ENCODE measurements around the gene RTL5.

Gene RTL5

DNA sequence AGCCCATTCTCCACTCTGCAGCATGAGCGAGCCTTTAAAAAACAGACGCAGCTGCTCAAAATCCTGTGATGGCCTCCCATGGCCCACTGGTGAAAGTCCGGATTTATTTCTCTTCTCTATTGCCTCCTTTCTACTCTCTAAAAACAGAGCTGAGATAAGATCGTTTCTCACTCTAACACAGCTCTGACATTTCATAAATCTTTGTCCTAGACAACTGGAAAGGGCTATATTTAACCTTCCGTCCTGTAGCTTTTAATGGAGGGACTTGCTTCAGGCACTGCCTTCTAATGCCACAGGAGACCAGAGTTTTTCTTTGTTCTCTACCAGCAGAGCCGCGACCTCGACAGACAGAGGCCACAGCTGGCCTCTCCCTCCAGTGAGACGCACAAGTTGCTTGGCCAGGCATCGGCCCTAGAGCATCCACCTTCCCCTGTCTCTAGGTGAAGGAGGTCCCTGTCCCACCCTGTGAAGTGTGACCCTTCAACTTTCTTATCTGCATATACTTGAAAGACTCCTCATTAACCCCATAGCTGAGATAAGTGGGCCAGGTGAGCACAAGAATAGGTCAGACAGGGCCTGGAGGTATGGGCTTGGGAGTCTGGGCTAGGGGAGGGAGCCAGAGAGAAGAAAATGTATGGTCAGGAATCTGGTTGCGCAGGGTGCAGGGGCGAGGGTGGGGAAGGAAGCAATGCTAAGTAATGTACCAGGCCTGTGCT, 50.0 kb downstream of the RTL5 start:
- Histone ChIP-seq H3K27me3 (ENCODE audit: insufficient read depth, low read length) (no peaks in the 10 kb centered on the region), H3K9me2 (ENCODE audit: low read depth, low read length) (no peaks in the 10 kb centered on the region), H3K9me3 (ENCODE audit: low read length) (no peaks in the 10 kb centered on the region), H4K20me1 (ENCODE audit: insufficient read depth, low read length) (no peaks in the 10 kb centered on the region), H3K27ac (ENCODE audit: low read depth, low read length, poor library complexity, severe bottlenecking) (no peak overlapping the region), H3K79me2 (ENCODE audit: insufficient read depth, low read length) (no peaks in the 10 kb centered on the region), H3K36me3 (ENCODE audit: insufficient read depth, low read length) (no peaks in the 10 kb centered on the region), H3K4me1 (ENCODE audit: insufficient read depth, low read length, severe bottlenecking) (no peaks in the 10 kb centered on the region), H3K4me2 (ENCODE audit: low read length) (no peak overlapping the region), H3K9ac (ENCODE audit: low read length) (no peak overlapping the region), H2AFZ (ENCODE audit: low read length) (no peak overlapping the region), H3F3A (ENCODE audit: insufficient read depth, low read length) (no peaks in the 10 kb centered on the region), H3K4me3 (ENCODE audit: low read depth, low read length, poor library complexity, severe bottlenecking) (no peak overlapping the region)
- TF ChIP-seq, protein P1, sequence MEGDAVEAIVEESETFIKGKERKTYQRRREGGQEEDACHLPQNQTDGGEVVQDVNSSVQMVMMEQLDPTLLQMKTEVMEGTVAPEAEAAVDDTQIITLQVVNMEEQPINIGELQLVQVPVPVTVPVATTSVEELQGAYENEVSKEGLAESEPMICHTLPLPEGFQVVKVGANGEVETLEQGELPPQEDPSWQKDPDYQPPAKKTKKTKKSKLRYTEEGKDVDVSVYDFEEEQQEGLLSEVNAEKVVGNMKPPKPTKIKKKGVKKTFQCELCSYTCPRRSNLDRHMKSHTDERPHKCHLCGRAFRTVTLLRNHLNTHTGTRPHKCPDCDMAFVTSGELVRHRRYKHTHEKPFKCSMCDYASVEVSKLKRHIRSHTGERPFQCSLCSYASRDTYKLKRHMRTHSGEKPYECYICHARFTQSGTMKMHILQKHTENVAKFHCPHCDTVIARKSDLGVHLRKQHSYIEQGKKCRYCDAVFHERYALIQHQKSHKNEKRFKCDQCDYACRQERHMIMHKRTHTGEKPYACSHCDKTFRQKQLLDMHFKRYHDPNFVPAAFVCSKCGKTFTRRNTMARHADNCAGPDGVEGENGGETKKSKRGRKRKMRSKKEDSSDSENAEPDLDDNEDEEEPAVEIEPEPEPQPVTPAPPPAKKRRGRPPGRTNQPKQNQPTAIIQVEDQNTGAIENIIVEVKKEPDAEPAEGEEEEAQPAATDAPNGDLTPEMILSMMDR (IDR thresholded peaks at IDR 0.05; ENCODE audit: low read length) = no peak
- no peak for TF ChIP-seq EZH2 (IDR thresholded peaks at IDR 0.05; ENCODE audit: borderline replicate concordance, low read length)

DNA sequence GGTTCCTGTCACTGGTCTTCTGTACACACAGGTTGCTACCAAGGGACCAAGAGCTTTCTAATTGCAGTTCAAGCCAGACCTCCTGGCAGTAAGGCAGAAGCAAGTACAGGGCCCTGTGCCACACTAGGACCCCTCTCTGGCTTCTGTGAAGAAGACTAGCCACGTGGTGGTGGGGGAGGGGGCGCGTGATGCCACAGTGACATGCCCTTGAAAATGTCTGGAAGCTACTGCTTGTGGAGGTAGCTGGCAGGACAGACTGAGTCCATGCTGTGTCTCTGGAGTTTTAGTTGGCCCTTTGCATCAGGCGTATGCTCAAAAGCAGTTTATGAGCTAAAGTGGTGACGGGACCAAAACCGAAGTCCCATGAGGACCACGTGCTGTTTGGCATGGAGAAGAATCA, 50.9 kb downstream of the RTL5 start:
- Histone ChIP-seq H3K9me2 (ENCODE audit: low read depth, low read length) (no peaks in the 10 kb centered on the region), H3K4me1 (ENCODE audit: insufficient read depth, low read length, severe bottlenecking) (no peaks in the 10 kb centered on the region), H3K9ac (ENCODE audit: low read length) (no peak overlapping the region), H3K79me2 (ENCODE audit: insufficient read depth, low read length) (no peaks in the 10 kb centered on the region), H3K27me3 (ENCODE audit: insufficient read depth, low read length) (no peaks in the 10 kb centered on the region), H3K27ac (ENCODE audit: low read depth, low read length, poor library complexity, severe bottlenecking) (no peak overlapping the region), H3K9me3 (ENCODE audit: low read length) (no peaks in the 10 kb centered on the region), H3F3A (ENCODE audit: insufficient read depth, low read length) (no peaks in the 10 kb centered on the region), H3K4me2 (ENCODE audit: low read length) (no peak overlapping the region), H2AFZ (ENCODE audit: low read length) (no peak overlapping the region), H3K4me3 (ENCODE audit: low read depth, low read length, poor library complexity, severe bottlenecking) (no peak overlapping the region), H3K36me3 (ENCODE audit: insufficient read depth, low read length) (no peaks in the 10 kb centered on the region), H4K20me1 (ENCODE audit: insufficient read depth, low read length) (no peaks in the 10 kb centered on the region)
- TF ChIP-seq, protein P1 (IDR thresholded peaks at IDR 0.05; ENCODE audit: low read length) = no peak
- TF ChIP-seq EZH2 (IDR thresholded peaks at IDR 0.05; ENCODE audit: borderline replicate concordance, low read length) = no peak

DNA sequence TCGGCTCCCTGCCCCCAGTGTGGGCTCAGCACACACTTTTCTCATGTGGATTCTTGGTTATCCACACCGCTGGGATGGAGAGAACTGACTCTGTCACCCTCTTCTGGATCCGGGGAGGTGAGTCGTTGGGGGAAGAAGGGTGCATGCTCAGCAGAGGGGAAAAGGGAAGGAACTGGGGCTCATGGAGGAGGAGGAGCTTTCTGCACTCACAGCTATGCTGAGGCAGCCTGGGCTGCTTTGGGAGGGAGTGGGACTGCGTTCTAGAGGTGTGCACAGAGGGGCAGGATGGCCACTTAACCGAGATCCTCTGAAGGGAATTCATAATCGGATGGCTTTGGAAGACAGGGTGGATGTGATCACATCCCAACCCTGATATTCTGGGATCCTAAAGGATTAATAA, 51.6 kb downstream of the RTL5 start:
- H3K9me3 ChIP-seq (ENCODE audit: low read length) = no peaks in the 10 kb centered on the region
- H3K79me2 ChIP-seq (ENCODE audit: insufficient read depth, low read length) = no peaks in the 10 kb centered on the region
- no peak overlapping the region for H3K9ac ChIP-seq (ENCODE audit: low read length)
- H3K4me1 ChIP-seq (ENCODE audit: insufficient read depth, low read length, severe bottlenecking) = no peaks in the 10 kb centered on the region
- H2AFZ ChIP-seq (ENCODE audit: low read length) = no peak overlapping the region
- H3K27ac ChIP-seq (ENCODE audit: low read depth, low read length, poor library complexity, severe bottlenecking) = no peak overlapping the region
- no peaks in the 10 kb centered on the region for H3K36me3 ChIP-seq (ENCODE audit: insufficient read depth, low read length)
- H3K4me3 ChIP-seq (ENCODE audit: low read depth, low read length, poor library complexity, severe bottlenecking) = no peak overlapping the region
- H3K27me3 ChIP-seq (ENCODE audit: insufficient read depth, low read length) = no peaks in the 10 kb centered on the region
- no peaks in the 10 kb centered on the region for H3K9me2 ChIP-seq (ENCODE audit: low read depth, low read length)
- TF ChIP-seq EZH2 (IDR thresholded peaks at IDR 0.05; ENCODE audit: borderline replicate concordance, low read length) = no peak
- TF ChIP-seq, protein P1 (IDR thresholded peaks at IDR 0.05; ENCODE audit: low read length) = no peak
- H4K20me1 ChIP-seq (ENCODE audit: insufficient read depth, low read length) = no peaks in the 10 kb centered on the region
- H3K4me2 ChIP-seq (ENCODE audit: low read length) = no peak overlapping the region
- H3F3A ChIP-seq (ENCODE audit: insufficient read depth, low read length) = no peaks in the 10 kb centered on the region
